B cell (primary cell): ENCODE results near the gene ANAPC4. TPM values are rescaled to one million over a fixed set of nuclear protein-coding genes. Genes with fewer than 3 reads are reported as not detected.

Experiments
- ATAC-seq: fragments of 200-7000 bp; cut with Tn5 transposase; one replicate; pipeline ENCODE4 v1.10.0; 2021; ENCODE audit warnings: low read depth, mild to moderate bottlenecking, moderate number of reproducible peaks, moderate library complexity
- CTCF ChIA-PET: fragments of 350-600 bp; sonication (Branson Sonifier 250); formaldehyde crosslinking; loops from one replicate; lab custom pipeline; 2021; ENCODE audit warnings: antibody characterized with exemption, inconsistent platforms; lab: Charles Lee
- POLR2A ChIA-PET: fragments of 350-600 bp; sonication (Branson Sonifier 250); formaldehyde crosslinking; loops from one replicate; lab custom pipeline; 2021; ENCODE audit warnings: antibody characterized with exemption; lab: Charles Lee
- DNase-seq: peaks from one replicate; pipeline ENCODE4 v3.0.0; 2013
- H2AFZ ChIP-seq: 2 replicates; pipeline ENCODE4 v1.6.1; 2012; ENCODE audit warnings: mild to moderate bottlenecking, low read depth, low read length; ENCODE audit not compliant: insufficient read depth, poor library complexity, severe bottlenecking
- H3K27ac ChIP-seq, 2 donors: 1 replicate in 1 of 2; 2 replicates in 1 of 2; pipeline ENCODE4 v1.5.1; 2012 to 2013; ENCODE audit warnings: low read length in 2 of 2, mild to moderate bottlenecking in 2 of 2, moderate library complexity in 1 of 2
- H3K27me3 ChIP-seq, 4 experiments: fragments of 200-600 bp in 1 of 4; sonication (generic) in 1 of 4; replicated peaks in 1 of 4; 1 replicate in 2 of 4; 2 replicates in 2 of 4; pipeline versions ENCODE4 v1.6.1 to v1.7.0; 2013 to 2016; ENCODE audit warnings: low read length in 3 of 4, mild to moderate bottlenecking in 2 of 4, mixed read lengths in 1 of 4, moderate library complexity in 1 of 4; ENCODE audit not compliant: insufficient read depth in 4 of 4, control insufficient read depth in 3 of 4; ENCODE audit errors: control extremely low read depth in 1 of 4
- H3K36me3 ChIP-seq, 2 experiments: replicated peaks in 1 of 2; 1 replicate in 1 of 2; 2 replicates in 1 of 2; pipeline versions ENCODE4 v1.6.1 to v1.7.1; 2013; ENCODE audit warnings: low read length in 1 of 2; ENCODE audit not compliant: insufficient read depth in 2 of 2, control insufficient read depth in 1 of 2; ENCODE audit errors: control extremely low read depth in 1 of 2, extremely low read depth in 1 of 2
- H3K4me1 ChIP-seq, 2 donors: fragments of 200-600 bp in 1 of 2; sonication (generic) in 1 of 2; 1 replicate in 1 of 2; 2 replicates in 1 of 2; pipeline versions ENCODE4 v1.5.1 to v1.6.1; 2013 to 2017; ENCODE audit warnings: low read length in 2 of 2; ENCODE audit not compliant: control insufficient read depth in 2 of 2, insufficient read depth in 2 of 2
- H3K4me2 ChIP-seq: replicated peaks from 2 replicates; pipeline ENCODE3; 2012; ENCODE audit warnings: mild to moderate bottlenecking, low read depth, low read length; ENCODE audit not compliant: poor library complexity, severe bottlenecking
- H3K4me3 ChIP-seq, 5 experiments: fragments of 200-600 bp in 1 of 5; sonication (generic) in 1 of 5; 1 replicate in 3 of 5; 2 replicates in 2 of 5; pipeline versions ENCODE4 v1.5.1 to v1.7.0; 2011 to 2016; ENCODE audit warnings: low read length in 4 of 5, mild to moderate bottlenecking in 4 of 5, low read depth in 2 of 5, control low read depth in 1 of 5, moderate library complexity in 1 of 5; ENCODE audit not compliant: insufficient read depth in 1 of 5; ENCODE audit errors: control extremely low read depth in 1 of 5, extremely low read depth in 1 of 5
- H3K79me2 ChIP-seq: fragments of 200-600 bp; sonication (generic); one replicate; pipeline ENCODE4 v1.6.0; 2016; ENCODE audit warnings: low read length; ENCODE audit not compliant: control insufficient read depth, insufficient read depth
- H3K9ac ChIP-seq: fragments of 200-600 bp; sonication (generic); 2 replicates; pipeline ENCODE4 v1.6.1; 2017; ENCODE audit warnings: mild to moderate bottlenecking, low read length, moderate library complexity
- H3K9me3 ChIP-seq, 3 donors: one replicate each; pipeline versions ENCODE4 v1.6.1 to v1.7.1; 2013; ENCODE audit warnings: low read length in 2 of 3; ENCODE audit not compliant: control insufficient read depth in 2 of 3, insufficient read depth in 1 of 3; ENCODE audit errors: control extremely low read depth in 1 of 3
- H4K20me1 ChIP-seq: 2 replicates; pipeline ENCODE4 v1.6.0; 2012; ENCODE audit warnings: mild to moderate bottlenecking, low read length; ENCODE audit not compliant: insufficient read depth, control insufficient read depth, poor library complexity, severe bottlenecking
- H3K27ac Mint-ChIP-seq: one replicate; pipeline ENCODE4 v1.8.0; 2021; ENCODE audit warnings: mixed read lengths
- H3K27me3 Mint-ChIP-seq: one replicate; pipeline ENCODE4 v1.8.0; 2021; ENCODE audit warnings: mixed read lengths
- H3K4me1 Mint-ChIP-seq: one replicate; pipeline ENCODE4 v1.8.0; 2021; ENCODE audit warnings: mixed read lengths
- H3K4me3 Mint-ChIP-seq: one replicate; pipeline ENCODE4 v1.8.0; 2021; ENCODE audit warnings: mixed read lengths
- H3K9me3 Mint-ChIP-seq: one replicate; pipeline ENCODE4 v1.8.0; 2022; ENCODE audit warnings: mixed read lengths; ENCODE audit not compliant: insufficient read depth
- EZH2 ChIP-seq: IDR thresholded peaks from 2 replicates; pipeline ENCODE4 v1.6.1; 2012; ENCODE audit warnings: borderline replicate concordance, low read depth, mild to moderate bottlenecking, moderate library complexity, low read length; ENCODE audit not compliant: insufficient read depth, poor library complexity, severe bottlenecking
- WGBS: methylation state at CpG from one replicate; pipeline ENCODE4 v1.1.5; 2013; ENCODE audit warnings: missing lambda C conversion rate; ENCODE audit not compliant: insufficient coverage; 5-methylcytosine and 5-hydroxymethylcytosine counted together
- intact Hi-C: fragments of 100-400 bp; cut with micrococcal nuclease; formaldehyde crosslinking; loops from one replicate; pipeline ENCODE4 v1.10.0; 2022
- polyA plus RNA-seq: library from polyadenylated mRNA; depleted of rRNA; stranded (reverse); fragments of >200 nt; gene quantifications from 2 replicates; pipeline ENCODE4 v1.2.3, GENCODE V29; 2012
- total RNA-seq, 2 donors: library from RNA; stranded (reverse); fragments of 120-200 nt in 1 of 2; gene quantifications; 1 replicate in 1 of 2; 2 replicates in 1 of 2; pipeline versions ENCODE4 v1.2.3 to v1.2.4, GENCODE V29; 2013 to 2022
- TF ChIP-seq, protein P1 (sequence below): fragments of 200-600 bp; IDR thresholded peaks from one replicate; pipeline ENCODE4 v1.8.0; 2022; ENCODE audit warnings: antibody characterized with exemption, mild to moderate bottlenecking

The ANAPC4 gene
- total and polyA plus RNA-seq, 2 donors (not counting 1 experiment from before 2014, with no cell fraction given), result 18.4 to 52.6 TPM

GRCh38 chr4:25449270-25449669, 72.2 kb downstream of the ANAPC4 start:
- Histone ChIP-seq H4K20me1 (no peaks in the 10 kb centered on the region), H3K36me3 (no peaks in the 10 kb centered on the region), H3K4me2 (no peak overlapping the region), H3K79me2 (no peaks in the 10 kb centered on the region), H3K9me3 (no peaks in the 10 kb centered on the region), H3K4me1 (no peaks in the 10 kb centered on the region), H3K4me3 (no peak overlapping the region), H2AFZ (no peak overlapping the region), H3K27ac (no peak overlapping the region), H3K9ac (no peak overlapping the region), H3K27me3 (no peaks in the 10 kb centered on the region)
- Mint-ChIP-seq H3K4me1 (no peaks in the 10 kb centered on the region), H3K27ac (no peak overlapping the region), H3K9me3 (no peaks in the 10 kb centered on the region), H3K27me3 (peaks cover 4% of the 10 kb centered on the region), H3K4me3 (no peak overlapping the region)
- intact Hi-C loops, result no loop called here
- no peak for DNase-seq
- ChIA-PET CTCF (no interaction called here), POLR2A (no interaction called here)
- TF ChIP-seq, protein P1, sequence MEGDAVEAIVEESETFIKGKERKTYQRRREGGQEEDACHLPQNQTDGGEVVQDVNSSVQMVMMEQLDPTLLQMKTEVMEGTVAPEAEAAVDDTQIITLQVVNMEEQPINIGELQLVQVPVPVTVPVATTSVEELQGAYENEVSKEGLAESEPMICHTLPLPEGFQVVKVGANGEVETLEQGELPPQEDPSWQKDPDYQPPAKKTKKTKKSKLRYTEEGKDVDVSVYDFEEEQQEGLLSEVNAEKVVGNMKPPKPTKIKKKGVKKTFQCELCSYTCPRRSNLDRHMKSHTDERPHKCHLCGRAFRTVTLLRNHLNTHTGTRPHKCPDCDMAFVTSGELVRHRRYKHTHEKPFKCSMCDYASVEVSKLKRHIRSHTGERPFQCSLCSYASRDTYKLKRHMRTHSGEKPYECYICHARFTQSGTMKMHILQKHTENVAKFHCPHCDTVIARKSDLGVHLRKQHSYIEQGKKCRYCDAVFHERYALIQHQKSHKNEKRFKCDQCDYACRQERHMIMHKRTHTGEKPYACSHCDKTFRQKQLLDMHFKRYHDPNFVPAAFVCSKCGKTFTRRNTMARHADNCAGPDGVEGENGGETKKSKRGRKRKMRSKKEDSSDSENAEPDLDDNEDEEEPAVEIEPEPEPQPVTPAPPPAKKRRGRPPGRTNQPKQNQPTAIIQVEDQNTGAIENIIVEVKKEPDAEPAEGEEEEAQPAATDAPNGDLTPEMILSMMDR, result no peak
- TF ChIP-seq EZH2, result no peak
- WGBS, result 100% methylated on average over 2 of the region's 5 CpGs
- no peak for ATAC-seq

DNA sequence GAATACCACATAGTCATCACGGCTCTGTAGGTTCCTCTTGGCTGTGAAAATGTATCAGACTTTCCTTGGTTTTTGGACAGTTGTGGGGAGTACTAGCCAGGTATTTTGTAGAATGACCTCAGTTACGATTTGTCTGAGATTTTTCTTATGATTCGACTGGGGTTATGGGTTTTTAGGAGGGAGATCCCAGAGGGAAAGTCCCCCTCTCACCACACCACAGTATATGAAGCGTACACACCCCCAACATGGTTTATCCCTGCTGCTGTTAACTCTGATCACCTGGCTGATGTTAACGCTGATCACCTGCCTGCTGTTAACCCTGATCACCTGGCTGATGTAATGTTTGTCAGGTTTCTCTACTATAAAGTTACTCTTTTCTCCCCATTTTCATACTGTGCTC, 72.6 kb downstream of the ANAPC4 start:
- intact Hi-C loops, result no loop called here
- TF ChIP-seq, protein P1, result no peak
- Mint-ChIP-seq H3K27ac (no peak overlapping the region), H3K27me3 (peaks cover 4% of the 10 kb centered on the region), H3K9me3 (no peaks in the 10 kb centered on the region), H3K4me3 (no peak overlapping the region), H3K4me1 (no peaks in the 10 kb centered on the region)
- H3K27ac ChIP-seq, result no peak overlapping the region
- no peaks in the 10 kb centered on the region for H3K79me2 ChIP-seq
- POLR2A ChIA-PET, result no interaction called here
- no peaks in the 10 kb centered on the region for H4K20me1 ChIP-seq
- no peak overlapping the region for H3K4me3 ChIP-seq
- CTCF ChIA-PET, result no interaction called here
- no peaks in the 10 kb centered on the region for H3K27me3 ChIP-seq
- DNase-seq, result no peak
- H3K4me2 ChIP-seq, result no peak overlapping the region
- H3K9ac ChIP-seq, result no peak overlapping the region
- WGBS, result no CpG with 5 or more reads among the region's 5 CpGs
- no peaks in the 10 kb centered on the region for H3K4me1 ChIP-seq
- no peak overlapping the region for H2AFZ ChIP-seq
- H3K36me3 ChIP-seq, result no peaks in the 10 kb centered on the region
- ATAC-seq, result no peak
- H3K9me3 ChIP-seq, result no peaks in the 10 kb centered on the region
